Astrocyte (in vitro differentiated cells and primary cell): Measurements from ENCODE around the gene COL27A1. TPM values are rescaled to one million over a fixed set of nuclear protein-coding genes. Genes with fewer than 3 reads are reported as not detected.

Experiments
- DNase-seq: peaks from one replicate; pipeline ENCODE4 v3.0.0-alpha.2; 2010; ENCODE audit warnings: low read depth
- FAIRE-seq: peaks from 2 replicates; lab custom pipeline; 2011; peaks lifted over from hg19 to GRCh38; lab: Jason Lieb, UNC
- H2AFZ ChIP-seq: 2 replicates; pipeline ENCODE4 v1.6.0; 2012; ENCODE audit warnings: low read depth, low read length, inconsistent platforms
- H3K27ac ChIP-seq: 2 replicates; pipeline ENCODE4 v1.5.1; 2011; ENCODE audit warnings: low read depth, low read length, inconsistent platforms
- H3K27me3 ChIP-seq: 2 replicates; pipeline ENCODE4 v1.6.0; 2011; ENCODE audit warnings: low read length, inconsistent platforms; ENCODE audit not compliant: insufficient read depth
- H3K36me3 ChIP-seq: 2 replicates; pipeline ENCODE4 v1.5.1; 2011; ENCODE audit warnings: low read length, inconsistent platforms; ENCODE audit not compliant: insufficient read depth
- H3K4me1 ChIP-seq: 2 replicates; pipeline ENCODE4 v1.5.1; 2011; ENCODE audit warnings: low read length, inconsistent platforms; ENCODE audit not compliant: insufficient read depth
- H3K4me2 ChIP-seq: 2 replicates; pipeline ENCODE4 v1.6.0; 2012; ENCODE audit warnings: low read length, inconsistent platforms
- H3K4me3 ChIP-seq: 2 replicates; pipeline ENCODE4 v1.5.1; 2011; ENCODE audit warnings: low read depth, mild to moderate bottlenecking, low read length, inconsistent platforms; ENCODE audit not compliant: insufficient read depth
- H3K79me2 ChIP-seq: 2 replicates; pipeline ENCODE4 v1.6.0; 2012; ENCODE audit warnings: mild to moderate bottlenecking, low read length, inconsistent platforms; ENCODE audit not compliant: insufficient read depth
- H3K9ac ChIP-seq: 2 replicates; pipeline ENCODE4 v1.6.0; 2012; ENCODE audit warnings: mild to moderate bottlenecking, low read length, inconsistent platforms
- H3K9me3 ChIP-seq: 2 replicates; pipeline ENCODE4 v1.5.1; 2012; ENCODE audit warnings: low read depth, mild to moderate bottlenecking, low read length, inconsistent platforms; ENCODE audit not compliant: insufficient read depth
- H4K20me1 ChIP-seq: 2 replicates; pipeline ENCODE4 v1.6.0; 2012; ENCODE audit warnings: low read length, inconsistent platforms; ENCODE audit not compliant: insufficient read depth
- H3K27ac Mint-ChIP-seq: one replicate; pipeline ENCODE4 v1.8.0; 2021; ENCODE audit warnings: mild to moderate bottlenecking, mixed read lengths; ENCODE audit not compliant: unreplicated experiment
- H3K27me3 Mint-ChIP-seq: one replicate; pipeline ENCODE4 v1.8.0; 2021; ENCODE audit warnings: low read depth, mixed read lengths; ENCODE audit not compliant: unreplicated experiment
- H3K36me3 Mint-ChIP-seq: one replicate; pipeline ENCODE4 v1.8.0; 2021; ENCODE audit warnings: low read depth, mixed read lengths; ENCODE audit not compliant: unreplicated experiment
- H3K4me1 Mint-ChIP-seq: one replicate; pipeline ENCODE4 v1.8.0; 2021; ENCODE audit warnings: low read depth, mixed read lengths; ENCODE audit not compliant: unreplicated experiment
- H3K4me3 Mint-ChIP-seq: one replicate; pipeline ENCODE4 v1.8.0; 2021; ENCODE audit warnings: mild to moderate bottlenecking, moderate library complexity, mixed read lengths; ENCODE audit not compliant: unreplicated experiment
- H3K9me3 Mint-ChIP-seq: one replicate; pipeline ENCODE4 v1.8.0; 2021; ENCODE audit warnings: mild to moderate bottlenecking, mixed read lengths; ENCODE audit not compliant: unreplicated experiment
- EZH2 ChIP-seq: IDR thresholded peaks from 2 replicates; pipeline ENCODE4 v1.6.1; 2012; ENCODE audit warnings: mild to moderate bottlenecking, low read length, inconsistent platforms; ENCODE audit not compliant: insufficient read depth
- total RNA-seq: library from RNA; stranded (reverse); gene quantifications from 2 replicates; pipeline ENCODE4 v1.2.1, GENCODE V29; 2021
- TF ChIP-seq, protein P1 (sequence below): IDR thresholded peaks from 2 replicates; pipeline ENCODE4 v1.5.1; 2011; ENCODE audit warnings: low read depth, mild to moderate bottlenecking, inconsistent platforms, low read length, moderate library complexity; ENCODE audit not compliant: insufficient read depth

Gene COL27A1
- total RNA-seq, 1 donor from 2014 or later = 31.2 TPM

DNA sequence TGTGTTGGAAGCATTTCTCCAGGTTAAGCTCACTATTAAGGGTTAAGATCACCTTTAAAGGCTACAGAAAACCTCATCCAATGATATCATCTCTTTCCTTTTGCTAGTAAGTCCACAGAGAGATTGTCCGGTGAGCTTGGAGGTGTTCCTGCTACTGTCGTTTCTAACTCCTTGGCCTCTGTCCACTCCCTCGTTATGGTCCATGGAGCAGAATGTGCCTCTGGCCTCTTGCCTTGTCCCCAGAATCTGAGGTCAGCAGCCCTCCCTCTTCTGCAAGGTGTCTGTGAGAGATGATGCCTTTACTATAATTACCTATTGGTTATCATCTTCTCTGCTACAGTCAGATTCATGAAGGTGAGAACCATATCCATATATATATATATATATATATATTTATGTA, 189.4 kb downstream of the COL27A1 start:
- H3K9me3 ChIP-seq = no peaks in the 10 kb centered on the region
- FAIRE-seq (no peak), DNase-seq (no peak)
- H4K20me1 ChIP-seq = no peaks in the 10 kb centered on the region
- H3K4me2 ChIP-seq = no peak overlapping the region
- H3K4me1 ChIP-seq = peaks cover 15% of the 10 kb centered on the region
- Mint-ChIP-seq H3K27ac (no peak overlapping the region), H3K4me1 (peaks cover 20% of the 10 kb centered on the region), H3K36me3 (peaks cover 38% of the 10 kb centered on the region), H3K27me3 (no peaks in the 10 kb centered on the region), H3K9me3 (peaks cover 2% of the 10 kb centered on the region), H3K4me3 (no peak overlapping the region)
- no peaks in the 10 kb centered on the region for H3K79me2 ChIP-seq
- H2AFZ ChIP-seq = no peak overlapping the region
- H3K27me3 ChIP-seq = no peaks in the 10 kb centered on the region
- no peak overlapping the region for H3K27ac ChIP-seq
- no peak overlapping the region for H3K4me3 ChIP-seq
- H3K9ac ChIP-seq = no peak overlapping the region
- TF ChIP-seq EZH2 = no peak
- TF ChIP-seq, protein P1, sequence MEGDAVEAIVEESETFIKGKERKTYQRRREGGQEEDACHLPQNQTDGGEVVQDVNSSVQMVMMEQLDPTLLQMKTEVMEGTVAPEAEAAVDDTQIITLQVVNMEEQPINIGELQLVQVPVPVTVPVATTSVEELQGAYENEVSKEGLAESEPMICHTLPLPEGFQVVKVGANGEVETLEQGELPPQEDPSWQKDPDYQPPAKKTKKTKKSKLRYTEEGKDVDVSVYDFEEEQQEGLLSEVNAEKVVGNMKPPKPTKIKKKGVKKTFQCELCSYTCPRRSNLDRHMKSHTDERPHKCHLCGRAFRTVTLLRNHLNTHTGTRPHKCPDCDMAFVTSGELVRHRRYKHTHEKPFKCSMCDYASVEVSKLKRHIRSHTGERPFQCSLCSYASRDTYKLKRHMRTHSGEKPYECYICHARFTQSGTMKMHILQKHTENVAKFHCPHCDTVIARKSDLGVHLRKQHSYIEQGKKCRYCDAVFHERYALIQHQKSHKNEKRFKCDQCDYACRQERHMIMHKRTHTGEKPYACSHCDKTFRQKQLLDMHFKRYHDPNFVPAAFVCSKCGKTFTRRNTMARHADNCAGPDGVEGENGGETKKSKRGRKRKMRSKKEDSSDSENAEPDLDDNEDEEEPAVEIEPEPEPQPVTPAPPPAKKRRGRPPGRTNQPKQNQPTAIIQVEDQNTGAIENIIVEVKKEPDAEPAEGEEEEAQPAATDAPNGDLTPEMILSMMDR = no peak
- H3K36me3 ChIP-seq = peaks cover 18% of the 10 kb centered on the region

- no peaks in the 10 kb centered on the region for H3K9me3 ChIP-seq
- Mint-ChIP-seq H3K4me1 (peaks cover 22% of the 10 kb centered on the region), H3K36me3 (peaks cover 42% of the 10 kb centered on the region), H3K27ac (no peak overlapping the region), H3K9me3 (peaks cover 2% of the 10 kb centered on the region), H3K27me3 (no peaks in the 10 kb centered on the region), H3K4me3 (no peak overlapping the region)
- DNase-seq (no peak), FAIRE-seq (no peak)
- no peaks in the 10 kb centered on the region for H4K20me1 ChIP-seq
- no peak overlapping the region for H3K4me2 ChIP-seq
- H3K27me3 ChIP-seq = no peaks in the 10 kb centered on the region
- no peaks in the 10 kb centered on the region for H3K79me2 ChIP-seq
- no peak overlapping the region for H3K9ac ChIP-seq
- H3K4me1 ChIP-seq = peaks cover 15% of the 10 kb centered on the region
- peaks cover 19% of the 10 kb centered on the region for H3K36me3 ChIP-seq
- no peak overlapping the region for H3K27ac ChIP-seq
- TF ChIP-seq, protein P1 = no peak
- TF ChIP-seq EZH2 = no peak
- H2AFZ ChIP-seq = no peak overlapping the region
- no peak overlapping the region for H3K4me3 ChIP-seq
These were observed 190.2 kb downstream of the COL27A1 start for GRCh38 chr9:114345493-114346065.

- Mint-ChIP-seq H3K27ac (no peak overlapping the region), H3K4me3 (no peak overlapping the region), H3K27me3 (no peaks in the 10 kb centered on the region), H3K4me1 (peaks cover 22% of the 10 kb centered on the region), H3K36me3 (peaks cover 46% of the 10 kb centered on the region), H3K9me3 (peaks cover 2% of the 10 kb centered on the region)
- no peaks in the 10 kb centered on the region for H3K27me3 ChIP-seq
- H4K20me1 ChIP-seq = no peaks in the 10 kb centered on the region
- H3K4me2 ChIP-seq = no peak overlapping the region
- H3K79me2 ChIP-seq = no peaks in the 10 kb centered on the region
- peaks cover 20% of the 10 kb centered on the region for H3K36me3 ChIP-seq
- DNase-seq (no peak), FAIRE-seq (no peak)
- H3K27ac ChIP-seq = no peak overlapping the region
- H3K4me1 ChIP-seq = peaks cover 15% of the 10 kb centered on the region
- no peak overlapping the region for H3K9ac ChIP-seq
- H3K4me3 ChIP-seq = no peak overlapping the region
- no peak overlapping the region for H2AFZ ChIP-seq
- H3K9me3 ChIP-seq = no peaks in the 10 kb centered on the region
- TF ChIP-seq, protein P1 = no peak
- no peak for TF ChIP-seq EZH2
These were observed 190.8 kb downstream of the COL27A1 start for GRCh38 chr9:114346146-114346545.
